WTC11 (cell line): Measurements from ENCODE around the gene PABPN1. TPM values are rescaled to one million over a fixed set of nuclear protein-coding genes. Genes with fewer than 3 reads are reported as not detected.

Experiments
- ATAC-seq: fragments of 200-7000 bp; cut with Tn5 transposase; 2 replicates; pipeline ENCODE4 v1.10.0; 2021; ENCODE audit warnings: mild to moderate bottlenecking, moderate library complexity
- CTCF ChIA-PET: fragments of 300-600 bp; sonication (Branson Sonifier 250); formaldehyde crosslinking; loops from one replicate; lab custom pipeline; 2021; ENCODE audit warnings: antibody characterized with exemption; lab: Charles Lee
- POLR2A ChIA-PET: fragments of 350-600 bp; sonication (Branson Sonifier 250); formaldehyde crosslinking; loops from one replicate; lab custom pipeline; 2021; ENCODE audit warnings: antibody characterized with exemption; lab: Charles Lee
- DNase-seq: peaks from one replicate; pipeline ENCODE4 v3.0.0; 2021; ENCODE audit warnings: low spot score
- H3K27ac Mint-ChIP-seq: 2 replicates; pipeline ENCODE4 v1.8.0; 2021; ENCODE audit warnings: mixed read lengths
- H3K27me3 Mint-ChIP-seq: 2 replicates; pipeline ENCODE4 v1.8.0; 2021; ENCODE audit warnings: low read depth, mild to moderate bottlenecking, moderate library complexity, mixed read lengths
- H3K36me3 Mint-ChIP-seq: 2 replicates; pipeline ENCODE4 v1.8.0; 2021; ENCODE audit warnings: mixed read lengths
- H3K4me1 Mint-ChIP-seq: 2 replicates; pipeline ENCODE4 v1.8.0; 2022; ENCODE audit warnings: mixed read lengths
- H3K4me3 Mint-ChIP-seq: 2 replicates; pipeline ENCODE4 v1.8.0; 2021; ENCODE audit warnings: mild to moderate bottlenecking, moderate library complexity, mixed read lengths
- H3K9me3 Mint-ChIP-seq: 2 replicates; pipeline ENCODE4 v1.8.0; 2021; ENCODE audit warnings: mixed read lengths
- AR ChIP-seq: fragments of 250-450 bp; sonication (Bioruptor Pico); IDR thresholded peaks from 2 replicates; pipeline ENCODE4 v1.9.0; 2021; ENCODE audit warnings: mild to moderate bottlenecking
- ATF3 ChIP-seq: sonication (generic); formaldehyde crosslinking; conservative IDR thresholded peaks from 2 replicates; pipeline ENCODE4 v1.8.1; 2022; ENCODE audit warnings: mild to moderate bottlenecking, missing genetic modification reagents
- CREM ChIP-seq: sonication (generic); formaldehyde crosslinking; IDR thresholded peaks from 2 replicates; pipeline ENCODE4 v1.8.1; 2022; ENCODE audit warnings: mild to moderate bottlenecking, missing genetic modification reagents, moderate library complexity
- E2F5 ChIP-seq: sonication (generic); formaldehyde crosslinking; IDR thresholded peaks from 2 replicates; pipeline ENCODE4 v1.8.1; 2022; ENCODE audit warnings: mild to moderate bottlenecking, moderate library complexity, missing genetic modification reagents
- ESRRA ChIP-seq: sonication (generic); formaldehyde crosslinking; IDR thresholded peaks from 2 replicates; pipeline ENCODE4 v1.8.1; 2022; ENCODE audit warnings: mild to moderate bottlenecking, missing genetic modification reagents, borderline replicate concordance
- FOXJ3 ChIP-seq: sonication (generic); formaldehyde crosslinking; IDR thresholded peaks from 2 replicates; pipeline ENCODE4 v1.9.0; 2021; ENCODE audit warnings: missing genetic modification reagents, mild to moderate bottlenecking, borderline replicate concordance
- HMGA2 ChIP-seq: fragments of 250-450 bp; sonication (Bioruptor Pico); IDR thresholded peaks from 2 replicates; pipeline ENCODE4 v1.4.0; 2021; ENCODE audit warnings: mild to moderate bottlenecking, moderate library complexity
- IRF2 ChIP-seq: sonication (generic); formaldehyde crosslinking; IDR thresholded peaks from 2 replicates; pipeline ENCODE4 v1.8.0; 2022; ENCODE audit warnings: low read depth, missing genetic modification reagents, borderline replicate concordance
- NFATC4 ChIP-seq: fragments of 250-450 bp; sonication (Bioruptor Pico); IDR thresholded peaks from 2 replicates; pipeline ENCODE4 v1.9.0; 2021; ENCODE audit warnings: mild to moderate bottlenecking
- NFYB ChIP-seq: sonication (generic); formaldehyde crosslinking; conservative IDR thresholded peaks from 2 replicates; pipeline ENCODE4 v1.8.0; 2022; ENCODE audit warnings: low read depth, missing genetic modification reagents
- TEAD1 ChIP-seq: sonication (generic); formaldehyde crosslinking; IDR thresholded peaks from 2 replicates; pipeline ENCODE4 v1.8.0; 2022; ENCODE audit warnings: mild to moderate bottlenecking, missing genetic modification reagents
- TP53 ChIP-seq: sonication (generic); formaldehyde crosslinking; IDR thresholded peaks from 2 replicates; pipeline ENCODE4 v1.8.1; 2023; ENCODE audit warnings: mild to moderate bottlenecking, missing genetic modification reagents
- ZNF219 ChIP-seq: sonication (generic); formaldehyde crosslinking; IDR thresholded peaks from 2 replicates; pipeline ENCODE4 v1.8.0; 2023; ENCODE audit warnings: missing genetic modification reagents, mild to moderate bottlenecking, borderline replicate concordance
- ZNF416 ChIP-seq: fragments of 250-450 bp; sonication (Bioruptor Pico); IDR thresholded peaks from 2 replicates; pipeline ENCODE4 v1.9.0; 2021; ENCODE audit warnings: mild to moderate bottlenecking, inconsistent platforms
- ZNF423 ChIP-seq: fragments of 250-450 bp; sonication (Bioruptor Pico); IDR thresholded peaks from 2 replicates; pipeline ENCODE4 v2.1.2; 2022; ENCODE audit warnings: mild to moderate bottlenecking, moderate library complexity
- total RNA-seq: library from RNA; stranded (reverse); gene quantifications from 3 replicates; pipeline ENCODE4 v1.2.3, GENCODE V29; 2021
- TF ChIP-seq, protein P1 (sequence below): sonication (generic); formaldehyde crosslinking; IDR thresholded peaks from 2 replicates; pipeline ENCODE4 v1.8.1; 2023; ENCODE audit warnings: mild to moderate bottlenecking, missing genetic modification reagents
- TF ChIP-seq, protein P2 (sequence below): fragments of 250-450 bp; sonication (Bioruptor Pico); IDR thresholded peaks from 2 replicates; pipeline ENCODE4 v1.9.0; 2021; ENCODE audit warnings: mild to moderate bottlenecking, borderline replicate concordance
- TF ChIP-seq, protein P3 (sequence below): sonication (generic); formaldehyde crosslinking; IDR thresholded peaks from 2 replicates; pipeline ENCODE4 v1.8.0; 2023; ENCODE audit warnings: mild to moderate bottlenecking, missing genetic modification reagents
- TF ChIP-seq, protein P4 (sequence below): sonication (generic); formaldehyde crosslinking; IDR thresholded peaks from 2 replicates; pipeline ENCODE4 v1.8.1; 2023; ENCODE audit warnings: mild to moderate bottlenecking, missing genetic modification reagents, moderate library complexity

The PABPN1 gene
- total RNA-seq, 1 experiment from 2014 or later = 321 TPM

- H3K36me3 Mint-ChIP-seq = peaks cover 5% of the 10 kb centered on the region
- DNase-seq (no peak), ATAC-seq (no peak)
- no peak overlapping the region for H3K4me3 Mint-ChIP-seq
- H3K4me1 Mint-ChIP-seq = peaks cover 20% of the 10 kb centered on the region
- CTCF ChIA-PET = interaction anchor here (1.0 to 2.6 kb wide), 4 partner anchors 11 to 228 kb away, joined by 3 to 16 read pairs (median 4); partner anchors contain the start of genes HOMEZ and PABPN1
- peaks cover 87% of the 10 kb centered on the region for H3K27me3 Mint-ChIP-seq
- TF ChIP-seq TEAD1 (CRISPR knock-in tag) = no peak
- TF ChIP-seq, protein P1, sequence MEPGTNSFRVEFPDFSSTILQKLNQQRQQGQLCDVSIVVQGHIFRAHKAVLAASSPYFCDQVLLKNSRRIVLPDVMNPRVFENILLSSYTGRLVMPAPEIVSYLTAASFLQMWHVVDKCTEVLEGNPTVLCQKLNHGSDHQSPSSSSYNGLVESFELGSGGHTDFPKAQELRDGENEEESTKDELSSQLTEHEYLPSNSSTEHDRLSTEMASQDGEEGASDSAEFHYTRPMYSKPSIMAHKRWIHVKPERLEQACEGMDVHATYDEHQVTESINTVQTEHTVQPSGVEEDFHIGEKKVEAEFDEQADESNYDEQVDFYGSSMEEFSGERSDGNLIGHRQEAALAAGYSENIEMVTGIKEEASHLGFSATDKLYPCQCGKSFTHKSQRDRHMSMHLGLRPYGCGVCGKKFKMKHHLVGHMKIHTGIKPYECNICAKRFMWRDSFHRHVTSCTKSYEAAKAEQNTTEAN (CRISPR knock-in tag) = no peak
- no peak for TF ChIP-seq AR (CRISPR knock-in tag)
- TF ChIP-seq ESRRA (CRISPR knock-in tag) = no peak
- TF ChIP-seq ZNF423 (CRISPR knock-in tag) = no peak
- TF ChIP-seq FOXJ3 (CRISPR knock-in tag) = no peak
- TF ChIP-seq ATF3 (CRISPR knock-in tag) = no peak
- no peak for TF ChIP-seq ZNF416 (CRISPR knock-in tag)
- no peak for TF ChIP-seq HMGA2 (CRISPR knock-in tag)
- no peak for TF ChIP-seq CREM (CRISPR knock-in tag)
- no peak for TF ChIP-seq TP53 (CRISPR knock-in tag)
- no peak for TF ChIP-seq NFATC4
- TF ChIP-seq, protein P2, sequence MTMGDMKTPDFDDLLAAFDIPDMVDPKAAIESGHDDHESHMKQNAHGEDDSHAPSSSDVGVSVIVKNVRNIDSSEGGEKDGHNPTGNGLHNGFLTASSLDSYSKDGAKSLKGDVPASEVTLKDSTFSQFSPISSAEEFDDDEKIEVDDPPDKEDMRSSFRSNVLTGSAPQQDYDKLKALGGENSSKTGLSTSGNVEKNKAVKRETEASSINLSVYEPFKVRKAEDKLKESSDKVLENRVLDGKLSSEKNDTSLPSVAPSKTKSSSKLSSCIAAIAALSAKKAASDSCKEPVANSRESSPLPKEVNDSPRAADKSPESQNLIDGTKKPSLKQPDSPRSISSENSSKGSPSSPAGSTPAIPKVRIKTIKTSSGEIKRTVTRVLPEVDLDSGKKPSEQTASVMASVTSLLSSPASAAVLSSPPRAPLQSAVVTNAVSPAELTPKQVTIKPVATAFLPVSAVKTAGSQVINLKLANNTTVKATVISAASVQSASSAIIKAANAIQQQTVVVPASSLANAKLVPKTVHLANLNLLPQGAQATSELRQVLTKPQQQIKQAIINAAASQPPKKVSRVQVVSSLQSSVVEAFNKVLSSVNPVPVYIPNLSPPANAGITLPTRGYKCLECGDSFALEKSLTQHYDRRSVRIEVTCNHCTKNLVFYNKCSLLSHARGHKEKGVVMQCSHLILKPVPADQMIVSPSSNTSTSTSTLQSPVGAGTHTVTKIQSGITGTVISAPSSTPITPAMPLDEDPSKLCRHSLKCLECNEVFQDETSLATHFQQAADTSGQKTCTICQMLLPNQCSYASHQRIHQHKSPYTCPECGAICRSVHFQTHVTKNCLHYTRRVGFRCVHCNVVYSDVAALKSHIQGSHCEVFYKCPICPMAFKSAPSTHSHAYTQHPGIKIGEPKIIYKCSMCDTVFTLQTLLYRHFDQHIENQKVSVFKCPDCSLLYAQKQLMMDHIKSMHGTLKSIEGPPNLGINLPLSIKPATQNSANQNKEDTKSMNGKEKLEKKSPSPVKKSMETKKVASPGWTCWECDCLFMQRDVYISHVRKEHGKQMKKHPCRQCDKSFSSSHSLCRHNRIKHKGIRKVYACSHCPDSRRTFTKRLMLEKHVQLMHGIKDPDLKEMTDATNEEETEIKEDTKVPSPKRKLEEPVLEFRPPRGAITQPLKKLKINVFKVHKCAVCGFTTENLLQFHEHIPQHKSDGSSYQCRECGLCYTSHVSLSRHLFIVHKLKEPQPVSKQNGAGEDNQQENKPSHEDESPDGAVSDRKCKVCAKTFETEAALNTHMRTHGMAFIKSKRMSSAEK = no peak
- TF ChIP-seq, all 79 proteins: peak for 0
- Mint-ChIP-seq H3K9me3 (no peaks in the 10 kb centered on the region), H3K27ac (no peak overlapping the region)
- POLR2A ChIA-PET = no interaction called here
Measured at GRCh38 chr14:23297096-23297495, 24.2 kb upstream of the PABPN1 start.

DNA sequence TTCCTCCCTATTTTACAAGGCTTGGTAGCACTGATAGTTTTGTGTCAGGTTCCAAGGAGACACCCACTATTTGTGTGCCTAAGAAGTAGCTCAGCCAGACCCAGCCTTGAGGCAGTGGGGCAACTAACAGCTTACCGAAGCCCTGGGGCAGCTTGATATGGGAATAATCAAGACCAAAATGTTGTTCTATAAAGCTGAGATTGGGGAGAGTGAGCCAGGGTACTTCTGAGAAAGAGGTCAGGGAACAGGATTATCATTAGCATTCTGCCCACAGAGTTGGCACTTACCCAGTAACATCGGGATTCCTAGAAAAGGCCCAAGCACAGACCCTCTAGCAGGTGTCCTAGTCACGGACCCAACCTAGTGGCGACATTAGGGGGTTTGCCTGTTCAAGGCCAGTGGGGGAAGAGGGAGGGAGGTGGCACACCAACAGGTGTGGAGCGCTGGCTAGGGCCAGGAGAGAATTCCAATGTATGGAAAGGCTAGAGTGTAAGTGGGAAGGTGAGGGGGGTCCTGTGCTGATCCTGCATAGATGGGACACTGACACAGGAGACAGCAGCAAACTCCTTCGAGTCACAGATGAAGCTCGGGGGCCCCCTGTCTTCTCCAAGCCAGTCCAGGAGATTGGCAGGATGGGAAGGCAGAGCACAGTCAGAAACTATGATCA lies 23.5 kb upstream of the PABPN1 start:
- peaks cover 84% of the 10 kb centered on the region for H3K27me3 Mint-ChIP-seq
- no peak overlapping the region for H3K4me3 Mint-ChIP-seq
- DNase-seq (no peak), ATAC-seq (no peak)
- peaks cover 20% of the 10 kb centered on the region for H3K4me1 Mint-ChIP-seq
- TF ChIP-seq, protein P3, sequence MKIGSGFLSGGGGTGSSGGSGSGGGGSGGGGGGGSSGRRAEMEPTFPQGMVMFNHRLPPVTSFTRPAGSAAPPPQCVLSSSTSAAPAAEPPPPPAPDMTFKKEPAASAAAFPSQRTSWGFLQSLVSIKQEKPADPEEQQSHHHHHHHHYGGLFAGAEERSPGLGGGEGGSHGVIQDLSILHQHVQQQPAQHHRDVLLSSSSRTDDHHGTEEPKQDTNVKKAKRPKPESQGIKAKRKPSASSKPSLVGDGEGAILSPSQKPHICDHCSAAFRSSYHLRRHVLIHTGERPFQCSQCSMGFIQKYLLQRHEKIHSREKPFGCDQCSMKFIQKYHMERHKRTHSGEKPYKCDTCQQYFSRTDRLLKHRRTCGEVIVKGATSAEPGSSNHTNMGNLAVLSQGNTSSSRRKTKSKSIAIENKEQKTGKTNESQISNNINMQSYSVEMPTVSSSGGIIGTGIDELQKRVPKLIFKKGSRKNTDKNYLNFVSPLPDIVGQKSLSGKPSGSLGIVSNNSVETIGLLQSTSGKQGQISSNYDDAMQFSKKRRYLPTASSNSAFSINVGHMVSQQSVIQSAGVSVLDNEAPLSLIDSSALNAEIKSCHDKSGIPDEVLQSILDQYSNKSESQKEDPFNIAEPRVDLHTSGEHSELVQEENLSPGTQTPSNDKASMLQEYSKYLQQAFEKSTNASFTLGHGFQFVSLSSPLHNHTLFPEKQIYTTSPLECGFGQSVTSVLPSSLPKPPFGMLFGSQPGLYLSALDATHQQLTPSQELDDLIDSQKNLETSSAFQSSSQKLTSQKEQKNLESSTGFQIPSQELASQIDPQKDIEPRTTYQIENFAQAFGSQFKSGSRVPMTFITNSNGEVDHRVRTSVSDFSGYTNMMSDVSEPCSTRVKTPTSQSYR = no peak
- TF ChIP-seq, protein P4, sequence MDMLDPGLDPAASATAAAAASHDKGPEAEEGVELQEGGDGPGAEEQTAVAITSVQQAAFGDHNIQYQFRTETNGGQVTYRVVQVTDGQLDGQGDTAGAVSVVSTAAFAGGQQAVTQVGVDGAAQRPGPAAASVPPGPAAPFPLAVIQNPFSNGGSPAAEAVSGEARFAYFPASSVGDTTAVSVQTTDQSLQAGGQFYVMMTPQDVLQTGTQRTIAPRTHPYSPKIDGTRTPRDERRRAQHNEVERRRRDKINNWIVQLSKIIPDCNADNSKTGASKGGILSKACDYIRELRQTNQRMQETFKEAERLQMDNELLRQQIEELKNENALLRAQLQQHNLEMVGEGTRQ (CRISPR knock-in tag) = no peak
- TF ChIP-seq IRF2 = no peak
- TF ChIP-seq ZNF219 (CRISPR knock-in tag) = no peak
- TF ChIP-seq E2F5 = no peak
- no peak for TF ChIP-seq NFYB
- ChIA-PET CTCF (interaction anchor here (1.0 to 2.6 kb wide), 6 partner anchors 11 to 229 kb away, joined by 3 to 16 read pairs (median 4); partner anchors contain the start of genes HOMEZ and PABPN1), POLR2A (no interaction called here)
- H3K36me3 Mint-ChIP-seq = peaks cover 5% of the 10 kb centered on the region
- no peak overlapping the region for H3K27ac Mint-ChIP-seq
- no peaks in the 10 kb centered on the region for H3K9me3 Mint-ChIP-seq
